Measurements from ENCODE around the gene GNAI2. TPM values are rescaled to one million over a fixed set of nuclear protein-coding genes. Genes with fewer than 3 reads are reported as not detected.

GNAI2 gene
- total RNA-seq, 1 donor from 2014 or later: 97.9 TPM

DNA sequence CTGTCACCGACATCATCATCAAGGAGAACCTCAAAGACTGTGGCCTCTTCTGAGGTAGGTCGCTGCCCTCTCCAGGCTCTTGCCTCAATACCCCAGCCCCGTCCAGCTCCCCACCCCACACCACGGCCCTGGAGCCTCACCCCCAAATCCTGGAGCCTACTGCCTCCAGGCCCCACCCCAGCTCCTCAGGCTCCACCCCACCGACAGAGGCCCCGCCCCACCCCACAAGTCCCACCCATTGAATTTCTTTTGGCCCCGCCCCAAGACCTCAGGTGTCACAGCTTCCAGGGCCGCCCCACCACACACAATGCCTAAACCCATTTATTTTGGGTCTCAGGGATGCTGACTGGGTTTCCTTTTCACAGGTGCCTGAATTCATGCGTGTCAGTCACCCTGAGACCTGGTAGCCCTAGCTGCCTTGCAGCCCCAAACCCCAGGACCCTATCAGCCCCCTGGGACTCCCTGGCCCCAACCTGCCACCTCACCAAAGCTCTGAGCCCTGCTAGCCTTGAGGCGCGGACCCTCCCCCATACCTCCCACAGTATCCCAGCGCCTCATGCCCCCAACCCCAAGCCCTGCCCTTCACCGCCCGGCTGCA, 41.0 kb upstream of the GNAI2 start:
- peak; percentile 14 for DNase-seq (ENCODE audit: low read depth)

DNA sequence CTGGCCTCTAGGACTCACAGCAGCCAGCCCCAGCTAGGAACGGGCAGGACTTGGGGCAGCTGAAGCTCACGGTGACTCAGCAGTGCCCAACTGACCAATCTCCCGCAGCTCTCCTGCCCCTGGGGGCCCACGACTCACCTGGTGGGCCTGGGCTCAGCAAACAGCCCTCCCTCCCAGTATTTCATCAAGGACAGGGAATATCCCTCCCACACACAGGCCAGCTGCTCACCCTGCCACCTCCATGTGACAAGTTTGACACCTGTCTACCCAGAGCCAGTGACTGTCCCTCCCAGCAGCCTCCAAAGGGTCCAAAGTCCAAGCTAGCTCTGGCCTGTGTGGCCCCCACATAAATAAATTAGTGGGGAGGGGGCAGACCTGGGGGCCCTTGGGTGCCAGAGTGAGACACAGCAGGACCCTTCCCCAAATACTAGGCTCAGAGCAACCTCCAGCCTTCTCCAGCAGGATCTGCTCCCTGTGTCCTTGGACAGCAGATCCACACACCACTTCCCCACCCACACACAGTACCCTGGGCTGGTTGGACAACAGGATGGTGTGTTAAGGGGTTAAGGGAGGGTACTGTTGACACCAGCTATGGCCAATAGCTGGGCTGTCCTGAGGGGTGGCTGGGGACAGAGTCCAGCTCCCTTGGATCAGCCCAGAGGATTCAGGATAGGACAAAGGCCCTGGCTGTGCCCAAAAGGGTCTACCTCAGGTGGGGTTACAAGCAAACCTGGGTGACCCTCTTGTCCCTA, 40.3 kb upstream of the GNAI2 start:
- peaks cover 18% of the 10 kb centered on the region for H3K27me3 ChIP-seq (ENCODE audit: control insufficient read depth, insufficient read depth, low read length)
- no peak for DNase-seq (ENCODE audit: low read depth)
- peak; percentile 18 for FAIRE-seq
- H3K36me3 ChIP-seq (ENCODE audit: control insufficient read depth, insufficient read depth, low read length): no peaks in the 10 kb centered on the region
- TF ChIP-seq, protein P1, sequence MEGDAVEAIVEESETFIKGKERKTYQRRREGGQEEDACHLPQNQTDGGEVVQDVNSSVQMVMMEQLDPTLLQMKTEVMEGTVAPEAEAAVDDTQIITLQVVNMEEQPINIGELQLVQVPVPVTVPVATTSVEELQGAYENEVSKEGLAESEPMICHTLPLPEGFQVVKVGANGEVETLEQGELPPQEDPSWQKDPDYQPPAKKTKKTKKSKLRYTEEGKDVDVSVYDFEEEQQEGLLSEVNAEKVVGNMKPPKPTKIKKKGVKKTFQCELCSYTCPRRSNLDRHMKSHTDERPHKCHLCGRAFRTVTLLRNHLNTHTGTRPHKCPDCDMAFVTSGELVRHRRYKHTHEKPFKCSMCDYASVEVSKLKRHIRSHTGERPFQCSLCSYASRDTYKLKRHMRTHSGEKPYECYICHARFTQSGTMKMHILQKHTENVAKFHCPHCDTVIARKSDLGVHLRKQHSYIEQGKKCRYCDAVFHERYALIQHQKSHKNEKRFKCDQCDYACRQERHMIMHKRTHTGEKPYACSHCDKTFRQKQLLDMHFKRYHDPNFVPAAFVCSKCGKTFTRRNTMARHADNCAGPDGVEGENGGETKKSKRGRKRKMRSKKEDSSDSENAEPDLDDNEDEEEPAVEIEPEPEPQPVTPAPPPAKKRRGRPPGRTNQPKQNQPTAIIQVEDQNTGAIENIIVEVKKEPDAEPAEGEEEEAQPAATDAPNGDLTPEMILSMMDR (IDR thresholded peaks at IDR 0.05; ENCODE audit: insufficient read depth, low read length, severe bottlenecking): no peak
- H3K4me3 ChIP-seq (ENCODE audit: low read depth, low read length): no peak overlapping the region

More for the DNA sequence above, 41.0 kb upstream of the GNAI2 start:
- TF ChIP-seq, protein P1 (IDR thresholded peaks at IDR 0.05; ENCODE audit: insufficient read depth, low read length, severe bottlenecking): no peak
- no peak overlapping the region for H3K4me3 ChIP-seq (ENCODE audit: low read depth, low read length)
- FAIRE-seq: no peak
- no peaks in the 10 kb centered on the region for H3K36me3 ChIP-seq (ENCODE audit: control insufficient read depth, insufficient read depth, low read length)
- peaks cover 18% of the 10 kb centered on the region for H3K27me3 ChIP-seq (ENCODE audit: control insufficient read depth, insufficient read depth, low read length)

DNA sequence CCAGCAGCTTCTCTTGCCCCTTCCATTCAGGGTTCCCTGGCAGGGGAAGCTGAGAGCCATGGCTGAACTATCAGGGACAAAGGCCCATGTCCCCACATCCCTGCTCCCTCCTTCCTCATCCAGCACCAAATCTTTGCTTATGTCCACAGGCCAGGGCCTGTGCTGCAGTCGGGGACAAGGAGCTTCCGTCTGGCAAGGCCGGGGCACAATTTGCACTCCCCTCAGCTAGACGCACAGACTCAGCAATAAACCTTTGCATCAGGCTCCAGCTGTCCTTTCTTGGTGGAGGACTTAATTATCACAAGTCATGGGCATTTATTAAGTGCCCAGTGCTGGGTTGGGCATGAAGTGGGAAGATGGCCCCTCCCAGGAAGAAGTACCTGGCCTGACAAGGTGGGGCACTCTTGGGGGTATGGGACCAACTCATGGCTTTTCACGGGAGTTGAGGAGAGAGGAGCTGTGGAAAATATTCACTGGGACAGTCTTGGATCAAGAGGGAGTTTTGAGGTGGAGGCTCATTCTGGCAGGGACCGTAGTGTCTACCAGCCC, 39.7 kb upstream of the GNAI2 start:
- TF ChIP-seq, protein P1 (IDR thresholded peaks at IDR 0.05; ENCODE audit: insufficient read depth, low read length, severe bottlenecking): no peak
- Histone ChIP-seq H3K27me3 (ENCODE audit: control insufficient read depth, insufficient read depth, low read length) (peaks cover 18% of the 10 kb centered on the region), H3K4me3 (ENCODE audit: low read depth, low read length) (no peak overlapping the region), H3K36me3 (ENCODE audit: control insufficient read depth, insufficient read depth, low read length) (no peaks in the 10 kb centered on the region)
- DNase-seq (ENCODE audit: low read depth) (no peak), FAIRE-seq (no peak)

DNA sequence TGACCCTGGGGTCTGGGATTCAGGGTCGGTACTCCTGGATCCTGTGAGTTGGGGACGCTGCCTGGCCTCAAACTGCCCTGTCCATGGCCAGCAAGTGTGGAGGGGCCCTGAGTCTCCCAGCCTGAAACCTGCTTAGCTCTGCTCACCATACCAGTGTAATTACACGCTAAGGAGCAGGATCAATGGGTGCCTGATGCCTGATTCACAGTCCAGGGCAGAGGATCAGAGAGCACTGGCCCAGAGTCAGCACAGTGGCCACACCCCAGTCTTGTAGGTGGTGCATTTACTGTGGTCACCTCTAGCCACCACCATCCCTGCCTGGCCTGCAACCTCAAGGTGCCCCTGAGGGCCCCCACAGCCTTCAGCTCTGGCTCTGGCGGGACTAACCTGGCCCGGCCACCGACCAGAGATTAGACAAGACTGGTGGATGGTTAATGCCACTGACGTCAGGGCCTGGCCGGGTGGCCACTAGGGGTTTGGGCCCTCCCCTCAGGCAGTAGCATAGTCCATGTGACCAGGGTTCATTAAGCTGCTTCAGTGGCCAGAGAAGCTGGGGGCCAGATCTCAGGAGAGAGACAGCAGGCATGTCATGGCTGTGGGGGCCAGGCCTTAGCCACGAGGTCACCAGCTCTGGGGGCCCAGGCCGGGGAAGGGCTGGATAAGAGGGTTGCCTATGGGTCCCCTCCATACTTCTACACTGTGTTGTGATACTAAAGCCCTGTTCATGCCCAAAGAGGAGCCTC, 34.3 kb upstream of the GNAI2 start:
- TF ChIP-seq, protein P1 (IDR thresholded peaks at IDR 0.05; ENCODE audit: insufficient read depth, low read length, severe bottlenecking): no peak
- Histone ChIP-seq H3K27me3 (ENCODE audit: control insufficient read depth, insufficient read depth, low read length) (peaks cover 24% of the 10 kb centered on the region), H3K4me3 (ENCODE audit: low read depth, low read length) (no peak overlapping the region), H3K36me3 (ENCODE audit: control insufficient read depth, insufficient read depth, low read length) (no peaks in the 10 kb centered on the region)
- FAIRE-seq: peak; percentile 23
- DNase-seq (ENCODE audit: low read depth): no peak

DNA sequence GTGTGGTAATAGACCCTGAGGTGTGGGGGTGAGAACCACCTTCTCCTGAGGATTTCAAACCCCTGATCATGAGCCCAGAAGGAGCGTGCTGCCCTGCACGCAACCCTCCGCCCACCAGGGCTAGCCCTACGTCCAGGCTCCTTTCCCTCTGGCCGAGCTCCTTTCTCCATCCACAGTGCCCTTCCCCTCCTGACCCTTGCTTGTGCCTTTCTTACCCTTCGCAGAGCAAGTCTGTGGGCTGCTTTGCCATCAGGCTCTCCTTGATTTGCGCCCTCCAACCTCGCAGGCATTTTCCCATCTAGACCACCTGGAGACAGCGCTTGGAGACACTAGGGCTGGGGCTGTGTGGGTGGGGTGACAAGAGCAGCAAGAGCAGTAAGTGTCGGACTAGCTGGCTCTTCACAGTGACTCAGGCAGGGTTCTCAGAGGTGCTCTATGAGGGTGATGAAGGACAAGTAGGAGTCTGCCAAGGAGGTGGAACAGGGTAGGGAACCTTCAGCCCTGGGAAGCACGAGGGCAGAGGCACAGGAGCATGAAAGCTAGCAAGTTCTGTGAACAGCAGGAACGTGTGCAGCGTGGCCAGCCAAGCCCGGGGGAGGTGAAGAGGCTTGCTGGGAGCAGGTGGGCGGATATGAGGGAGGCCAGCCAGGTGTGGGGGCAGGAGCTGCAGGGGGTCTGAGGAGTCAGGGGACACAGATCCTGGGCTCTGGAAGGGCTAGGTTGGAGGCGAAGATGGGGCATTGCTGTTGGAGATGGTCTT, 33.5 kb upstream of the GNAI2 start:
- no peaks in the 10 kb centered on the region for H3K36me3 ChIP-seq (ENCODE audit: control insufficient read depth, insufficient read depth, low read length)
- TF ChIP-seq, protein P1 (IDR thresholded peaks at IDR 0.05; ENCODE audit: insufficient read depth, low read length, severe bottlenecking): no peak
- FAIRE-seq (no peak), DNase-seq (ENCODE audit: low read depth) (no peak)
- peaks cover 24% of the 10 kb centered on the region for H3K27me3 ChIP-seq (ENCODE audit: control insufficient read depth, insufficient read depth, low read length)
- H3K4me3 ChIP-seq (ENCODE audit: low read depth, low read length): no peak overlapping the region
